ENCODE results near the gene PPIG. TPM values are rescaled to one million over a fixed set of nuclear protein-coding genes. Genes with fewer than 3 reads are reported as not detected.

The PPIG gene
- total and polyA plus RNA-seq, 2 of the 4 experiments (the other 2 are of a cell fraction), result 10.4 to 16.7 TPM

GRCh38 chr2:169573160-169573973 lies 10.8 kb upstream of the PPIG start, which contains the start of gene FASTKD1:
Gene FASTKD1 (minus strand): TSS chr2:169573865. CDS start chr2:169572029, 1,836 bp downstream.
- no peak within 1 kb of the TSS for H2AK5ac ChIP-seq (ENCODE audit: low read depth, low read length)
- H4K8ac ChIP-seq (ENCODE audit: low read depth in 2 of 2, low read length in 2 of 2), result peak within 1 kb of the TSS; percentile 44 to 85
- peak within 1 kb of the TSS; percentile 56 for H4K5ac ChIP-seq (ENCODE audit: low read depth, low read length)
- POLR2A ChIA-PET (ENCODE audit: unreplicated experiment), result no interaction called here
- H2BK20ac ChIP-seq (ENCODE audit: low read depth, low read length), result no peak within 1 kb of the TSS
- H3K4ac ChIP-seq (ENCODE audit: low read depth, low read length), result peak within 1 kb of the TSS; percentile 85
- peak within 1 kb of the TSS; percentile 11; the same call in 1 of the 2 replicates for H3K18ac ChIP-seq (ENCODE audit: low read depth, low read length)
- no peaks in the 10 kb centered on the region for H3K9me1 ChIP-seq (ENCODE audit: insufficient read depth, low read length)
- peak within 1 kb of the TSS; percentile 62 for H3K4me3 ChIP-seq (ENCODE audit: insufficient read depth, low read depth, low read length)
- peak within 1 kb of the TSS; percentile 70 for H3K9ac ChIP-seq (ENCODE audit: low read depth, low read length)
- in situ Hi-C loops (cut with MboI; ENCODE audit: low sequenced_read_pairs) (no loop called here), intact Hi-C loops (cut with micrococcal nuclease) (loop anchor here (10.0 kb wide), 1 partner anchor 221 kb away; the partner anchor contains the start of gene SSB), dilution Hi-C loops (cut with HindIII; ENCODE audit: low sequenced_read_pairs, unreplicated experiment) (no loop called here)
- peak within 1 kb of the TSS; percentile 51; the same call in 1 of the 2 replicates for H4K91ac ChIP-seq (ENCODE audit: insufficient read depth, low read depth, low read length)
- H3K27ac ChIP-seq (ENCODE audit: insufficient read depth, low read length), result peak within 1 kb of the TSS; percentile 41
- no peak within 1 kb of the TSS for H2BK15ac ChIP-seq (ENCODE audit: low read depth, low read length)
- H2BK5ac ChIP-seq (ENCODE audit: low read depth, low read length, poor library complexity, severe bottlenecking), result peak within 1 kb of the TSS; percentile 55
- H2BK120ac ChIP-seq (ENCODE audit: low read depth, low read length), result peak within 1 kb of the TSS; percentile 38; the same call in 1 of the 2 replicates
- H3K23ac ChIP-seq (ENCODE audit: low read depth, low read length), result peak within 1 kb of the TSS; percentile 88
- CTCF ChIA-PET, result interaction anchor here (0.9 to 1.0 kb wide), 2 partner anchors 43 to 49 kb away, joined by 3 read pairs; no protein-coding TSS in a partner anchor
- peak within 1 kb of the TSS; percentile 94 for H2AFZ ChIP-seq (replicated peaks; ENCODE audit: low read length, poor library complexity)
- H3K36me3 ChIP-seq (ENCODE audit: control insufficient read depth, insufficient read depth, low read length), result no peaks in the 10 kb centered on the region
- H3K27me3 ChIP-seq (ENCODE audit: control insufficient read depth, insufficient read depth, low read length), result no peaks in the 10 kb centered on the region
- H2AK9ac ChIP-seq (replicated peaks; ENCODE audit: low read depth, low read length, poor library complexity), result peak within 1 kb of the TSS; percentile 75
- WGBS, 2 experiments (ENCODE audit: extremely low coverage in 2 of 2, insufficient read length in 1 of 2), result 8% methylated on average over 5 of the region's 33 CpGs; no CpG with 5 or more reads in 1 of the 2 experiments
- H3K9me3 ChIP-seq (ENCODE audit: control insufficient read depth, insufficient read depth, low read length), result no peaks in the 10 kb centered on the region
- peak within 1 kb of the TSS; percentile 100 for H3K4me2 ChIP-seq (ENCODE audit: low read depth, low read length)
- ATAC-seq (ENCODE audit: low read depth) (peak; percentile 99), DNase-seq (peak; percentile 81)
- H3K56ac ChIP-seq (ENCODE audit: extremely low read depth, insufficient read depth, low read length), result peak within 1 kb of the TSS; percentile 55
- BruUV-seq (replicated peaks), result TSS peak; percentile 50
- no peaks in the 10 kb centered on the region for H4K20me1 ChIP-seq (ENCODE audit: insufficient read depth, low read length)
- H3K79me1 ChIP-seq (ENCODE audit: low read depth in 1 of 2, low read length in 2 of 2), result peaks cover 0 to 20% of the 10 kb centered on the region in 2 experiments; a peak in 3 of 4 replicates
- H3K4me1 ChIP-seq (ENCODE audit: control insufficient read depth, insufficient read depth, low read length), result no peaks in the 10 kb centered on the region
- peak within 1 kb of the TSS; percentile 87 for H3K14ac ChIP-seq (replicated peaks; ENCODE audit: low read depth, low read length)
- TF ChIP-seq MAZ (IDR thresholded peaks at IDR 0.05; ENCODE audit: borderline replicate concordance, low read depth, low read length), result no peak
- no peak for TF ChIP-seq NFE2L2 (IDR thresholded peaks at IDR 0.05; ENCODE audit: low read depth, low read length)
- TF ChIP-seq POLR2A (IDR thresholded peaks at IDR 0.05; ENCODE audit: low read depth, low read length), result no peak
- no peak for TF ChIP-seq RCOR1 (IDR thresholded peaks at IDR 0.05; ENCODE audit: insufficient replicate concordance, low read length)
- TF ChIP-seq RFX5 (IDR thresholded peaks at IDR 0.05; ENCODE audit: low read depth, low read length), result no peak
- no peak for TF ChIP-seq CTCF (conservative IDR thresholded peaks at IDR 0.05; ENCODE audit: low read depth, low read length)
- TF ChIP-seq BHLHE40 (IDR thresholded peaks at IDR 0.05; ENCODE audit: low read depth, low read length), result peak; percentile 60; the same call in 1 of the 2 replicates
- TF ChIP-seq SMC3 (IDR thresholded peaks at IDR 0.05; ENCODE audit: low read depth, low read length), result no peak
- 0 out of 2 replicates have a peak, but pooled peaks have one; percentile 51 for TF ChIP-seq CHD1 (IDR thresholded peaks at IDR 0.05; ENCODE audit: low read depth, low read length)
- TF ChIP-seq ELK1 (IDR thresholded peaks at IDR 0.05; ENCODE audit: borderline replicate concordance, low read depth, low read length), result no peak
- TF ChIP-seq RAD21 (IDR thresholded peaks at IDR 0.05; ENCODE audit: low read length), result no peak
- TF ChIP-seq USF2 (IDR thresholded peaks at IDR 0.05; ENCODE audit: low read depth, low read length), result no peak
- TF ChIP-seq FOS (IDR thresholded peaks at IDR 0.05; ENCODE audit: low read depth, low read length), result no peak
- no peak for TF ChIP-seq MAFK (IDR thresholded peaks at IDR 0.05; ENCODE audit: low read depth, low read length)
